Measurements from ENCODE around the gene IRF2BPL.

Gene IRF2BPL

GRCh38 chr14:76993752-76994151, 34.8 kb downstream of the IRF2BPL start:
- DNase-seq (ENCODE audit: low spot score), result no peak
- TF ChIP-seq CTCF (IDR thresholded peaks at IDR 0.05; ENCODE audit: extremely low read depth, insufficient read depth, missing control alignments), result no peak
- in situ Hi-C loops (cut with MboI; ENCODE audit: low pct_unique_long_range_greater_than_20kb, low sequenced_read_pairs, unreplicated experiment), result no loop called here

- no peak for DNase-seq (ENCODE audit: low spot score)
- no peak for TF ChIP-seq CTCF (IDR thresholded peaks at IDR 0.05; ENCODE audit: extremely low read depth, insufficient read depth, missing control alignments)
- in situ Hi-C loops (cut with MboI; ENCODE audit: low pct_unique_long_range_greater_than_20kb, low sequenced_read_pairs, unreplicated experiment), result no loop called here
Measured at GRCh38 chr14:76990084-76990483, 38.4 kb downstream of the IRF2BPL start.

- in situ Hi-C loops (cut with MboI; ENCODE audit: low pct_unique_long_range_greater_than_20kb, low sequenced_read_pairs, unreplicated experiment), result no loop called here
- DNase-seq (ENCODE audit: low spot score), result no peak
- TF ChIP-seq CTCF (IDR thresholded peaks at IDR 0.05; ENCODE audit: extremely low read depth, insufficient read depth, missing control alignments), result no peak
Measured at GRCh38 chr14:76987956-76988520, 40.5 kb downstream of the IRF2BPL start.

- in situ Hi-C loops (cut with MboI; ENCODE audit: low pct_unique_long_range_greater_than_20kb, low sequenced_read_pairs, unreplicated experiment), result no loop called here
- no peak for TF ChIP-seq CTCF (IDR thresholded peaks at IDR 0.05; ENCODE audit: extremely low read depth, insufficient read depth, missing control alignments)
- DNase-seq (ENCODE audit: low spot score), result no peak
Measured at GRCh38 chr14:76986231-76986565, 42.3 kb downstream of the IRF2BPL start.

GRCh38 chr14:76985540-76986230, 42.8 kb downstream of the IRF2BPL start:
- TF ChIP-seq CTCF (IDR thresholded peaks at IDR 0.05; ENCODE audit: extremely low read depth, insufficient read depth, missing control alignments), result no peak
- DNase-seq (ENCODE audit: low spot score), result no peak
- in situ Hi-C loops (cut with MboI; ENCODE audit: low pct_unique_long_range_greater_than_20kb, low sequenced_read_pairs, unreplicated experiment), result no loop called here

- no peak for DNase-seq (ENCODE audit: low spot score)
- in situ Hi-C loops (cut with MboI; ENCODE audit: low pct_unique_long_range_greater_than_20kb, low sequenced_read_pairs, unreplicated experiment), result no loop called here
- TF ChIP-seq CTCF (IDR thresholded peaks at IDR 0.05; ENCODE audit: extremely low read depth, insufficient read depth, missing control alignments), result no peak
Measured at GRCh38 chr14:76984787-76985375, 43.6 kb downstream of the IRF2BPL start.
